ENCODE measurements around the gene EFCAB9. TPM values are rescaled to one million over a fixed set of nuclear protein-coding genes. Genes with fewer than 3 reads are reported as not detected.

EFCAB9 gene
- total RNA-seq, 1 donor from 2014 or later, result not detected

GRCh38 chr5:172224996-172225395 is 31.0 kb downstream of the EFCAB9 start:
- no peak for FAIRE-seq
- peaks cover 1% of the 10 kb centered on the region for H3K36me3 ChIP-seq (ENCODE audit: control insufficient read depth, insufficient read depth, low read length)
- no peak overlapping the region for H3K4me3 ChIP-seq (ENCODE audit: low read depth, low read length)
- no peak for TF ChIP-seq CTCF (IDR thresholded peaks at IDR 0.05; ENCODE audit: insufficient read depth, low read length, severe bottlenecking)
- H3K27me3 ChIP-seq (ENCODE audit: control insufficient read depth, insufficient read depth, low read length), result no peaks in the 10 kb centered on the region
- DNase-seq (ENCODE audit: low read depth), result no peak

- FAIRE-seq (no peak), DNase-seq (ENCODE audit: low read depth) (no peak)
- no peak for TF ChIP-seq CTCF (IDR thresholded peaks at IDR 0.05; ENCODE audit: insufficient read depth, low read length, severe bottlenecking)
- H3K27me3 ChIP-seq (ENCODE audit: control insufficient read depth, insufficient read depth, low read length), result no peaks in the 10 kb centered on the region
- H3K36me3 ChIP-seq (ENCODE audit: control insufficient read depth, insufficient read depth, low read length), result peaks cover 6% of the 10 kb centered on the region
- no peak overlapping the region for H3K4me3 ChIP-seq (ENCODE audit: low read depth, low read length)
These were observed 35.9 kb downstream of the EFCAB9 start for GRCh38 chr5:172229904-172230303.

GRCh38 chr5:172234031-172234430 is 40.1 kb downstream of the EFCAB9 start:
- no peak overlapping the region for H3K4me3 ChIP-seq (ENCODE audit: low read depth, low read length)
- no peak for TF ChIP-seq CTCF (IDR thresholded peaks at IDR 0.05; ENCODE audit: insufficient read depth, low read length, severe bottlenecking)
- FAIRE-seq (no peak), DNase-seq (ENCODE audit: low read depth) (no peak)
- peaks cover 6% of the 10 kb centered on the region for H3K36me3 ChIP-seq (ENCODE audit: control insufficient read depth, insufficient read depth, low read length)
- no peaks in the 10 kb centered on the region for H3K27me3 ChIP-seq (ENCODE audit: control insufficient read depth, insufficient read depth, low read length)

GRCh38 chr5:172235132-172235780 is 41.3 kb downstream of the EFCAB9 start:
- TF ChIP-seq CTCF (IDR thresholded peaks at IDR 0.05; ENCODE audit: insufficient read depth, low read length, severe bottlenecking), result no peak
- H3K27me3 ChIP-seq (ENCODE audit: control insufficient read depth, insufficient read depth, low read length), result no peaks in the 10 kb centered on the region
- DNase-seq (ENCODE audit: low read depth) (no peak), FAIRE-seq (no peak)
- peaks cover 6% of the 10 kb centered on the region for H3K36me3 ChIP-seq (ENCODE audit: control insufficient read depth, insufficient read depth, low read length)
- no peak overlapping the region for H3K4me3 ChIP-seq (ENCODE audit: low read depth, low read length)

- Histone ChIP-seq H3K36me3 (ENCODE audit: control insufficient read depth, insufficient read depth, low read length) (peaks cover 6% of the 10 kb centered on the region), H3K4me3 (ENCODE audit: low read depth, low read length) (no peak overlapping the region), H3K27me3 (ENCODE audit: control insufficient read depth, insufficient read depth, low read length) (no peaks in the 10 kb centered on the region)
- no peak for TF ChIP-seq CTCF (IDR thresholded peaks at IDR 0.05; ENCODE audit: insufficient read depth, low read length, severe bottlenecking)
- no peak for DNase-seq (ENCODE audit: low read depth)
- no peak for FAIRE-seq
These were observed 42.1 kb downstream of the EFCAB9 start for GRCh38 chr5:172235827-172236736.

All from bronchial epithelial cell (primary cell).